ENCODE measurements around the gene GARNL3.

- TF ChIP-seq POLR2A (IDR thresholded peaks at IDR 0.05; ENCODE audit: low read depth, low read length) (no peak), CTCF (IDR thresholded peaks at IDR 0.05; ENCODE audit: extremely low read depth in 1 of 2, insufficient read depth in 1 of 2, low read depth in 1 of 2, low read length in 2 of 2) (no peak), EZH2 (IDR thresholded peaks at IDR 0.05; ENCODE audit: borderline replicate concordance, low read depth, low read length, severe bottlenecking) (no peak), MAX (IDR thresholded peaks at IDR 0.05; ENCODE audit: insufficient read depth, insufficient read length) (no peak)
Observed at GRCh38 chr9:127356906-127357305, 92.3 kb downstream of the GARNL3 start.
